Neutrophil (primary cell): ENCODE data around the gene ENTHD1.

ENCODE experiments used
- H3K27ac ChIP-seq: fragments of 200-600 bp; sonication (generic); 2 replicates; pipeline ENCODE4 v1.5.1; 2016; ENCODE audit warnings: mild to moderate bottlenecking, moderate library complexity
- H3K27me3 ChIP-seq: fragments of 200-600 bp; sonication (generic); 2 replicates; pipeline ENCODE4 v1.6.0; 2016; ENCODE audit warnings: mild to moderate bottlenecking
- H3K36me3 ChIP-seq: fragments of 200-600 bp; sonication (generic); 2 replicates; pipeline ENCODE4 v1.5.1; 2017
- H3K4me1 ChIP-seq, 2 experiments: fragments of 200-600 bp in 1 of 2; sonication (generic) in 1 of 2; 1 replicate in 1 of 2; 2 replicates in 1 of 2; pipeline versions ENCODE4 v1.5.1 to v1.6.1; 2013 to 2016; ENCODE audit warnings: low read depth in 1 of 2, low read length in 1 of 2, mild to moderate bottlenecking in 1 of 2, moderate library complexity in 1 of 2; ENCODE audit not compliant: control insufficient read depth in 1 of 2, insufficient read depth in 1 of 2
- H3K4me3 ChIP-seq, 2 experiments: fragments of 200-600 bp in 1 of 2; sonication (generic) in 1 of 2; 1 replicate in 1 of 2; 2 replicates in 1 of 2; pipeline ENCODE4 v1.5.1; 2013 to 2016; ENCODE audit warnings: low read depth in 1 of 2, low read length in 1 of 2, mild to moderate bottlenecking in 1 of 2, moderate library complexity in 1 of 2
- H3K9me3 ChIP-seq: fragments of 200-600 bp; sonication (generic); 2 replicates; pipeline ENCODE4 v1.5.1; 2016
- TF ChIP-seq, protein P1 (sequence below): fragments of 200-600 bp; sonication (generic); IDR thresholded peaks from 2 replicates; pipeline ENCODE4 v1.5.1; 2016; ENCODE audit warnings: antibody characterized with exemption

ENTHD1 gene

DNA sequence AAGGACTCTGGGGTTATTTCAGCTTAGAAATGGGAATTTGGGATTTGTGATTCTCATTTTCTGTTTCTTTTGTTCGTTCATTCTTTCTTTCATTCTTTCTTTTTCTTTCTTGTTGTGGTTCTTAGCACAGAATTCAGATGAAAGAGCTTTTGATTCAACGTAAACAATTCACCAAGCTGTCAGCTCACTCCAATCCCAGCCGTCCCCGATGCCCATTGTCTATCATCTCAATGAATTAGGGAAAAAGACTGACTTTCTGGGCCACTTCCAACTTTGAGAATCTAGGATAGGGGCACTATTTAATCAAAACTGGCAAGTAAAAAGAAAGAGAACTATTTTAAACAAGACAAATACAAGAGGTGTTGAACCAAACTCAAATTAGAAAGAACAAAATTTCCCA is 41.6 kb upstream of the ENTHD1 start:
- H3K36me3 ChIP-seq = no peaks in the 10 kb centered on the region
- no peak overlapping the region for H3K4me3 ChIP-seq
- TF ChIP-seq, protein P1, sequence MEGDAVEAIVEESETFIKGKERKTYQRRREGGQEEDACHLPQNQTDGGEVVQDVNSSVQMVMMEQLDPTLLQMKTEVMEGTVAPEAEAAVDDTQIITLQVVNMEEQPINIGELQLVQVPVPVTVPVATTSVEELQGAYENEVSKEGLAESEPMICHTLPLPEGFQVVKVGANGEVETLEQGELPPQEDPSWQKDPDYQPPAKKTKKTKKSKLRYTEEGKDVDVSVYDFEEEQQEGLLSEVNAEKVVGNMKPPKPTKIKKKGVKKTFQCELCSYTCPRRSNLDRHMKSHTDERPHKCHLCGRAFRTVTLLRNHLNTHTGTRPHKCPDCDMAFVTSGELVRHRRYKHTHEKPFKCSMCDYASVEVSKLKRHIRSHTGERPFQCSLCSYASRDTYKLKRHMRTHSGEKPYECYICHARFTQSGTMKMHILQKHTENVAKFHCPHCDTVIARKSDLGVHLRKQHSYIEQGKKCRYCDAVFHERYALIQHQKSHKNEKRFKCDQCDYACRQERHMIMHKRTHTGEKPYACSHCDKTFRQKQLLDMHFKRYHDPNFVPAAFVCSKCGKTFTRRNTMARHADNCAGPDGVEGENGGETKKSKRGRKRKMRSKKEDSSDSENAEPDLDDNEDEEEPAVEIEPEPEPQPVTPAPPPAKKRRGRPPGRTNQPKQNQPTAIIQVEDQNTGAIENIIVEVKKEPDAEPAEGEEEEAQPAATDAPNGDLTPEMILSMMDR = no peak
- H3K27me3 ChIP-seq = peaks cover 14% of the 10 kb centered on the region
- no peaks in the 10 kb centered on the region for H3K9me3 ChIP-seq
- H3K4me1 ChIP-seq = peaks cover 32 to 44% of the 10 kb centered on the region in 2 experiments
- H3K27ac ChIP-seq = no peak overlapping the region

DNA sequence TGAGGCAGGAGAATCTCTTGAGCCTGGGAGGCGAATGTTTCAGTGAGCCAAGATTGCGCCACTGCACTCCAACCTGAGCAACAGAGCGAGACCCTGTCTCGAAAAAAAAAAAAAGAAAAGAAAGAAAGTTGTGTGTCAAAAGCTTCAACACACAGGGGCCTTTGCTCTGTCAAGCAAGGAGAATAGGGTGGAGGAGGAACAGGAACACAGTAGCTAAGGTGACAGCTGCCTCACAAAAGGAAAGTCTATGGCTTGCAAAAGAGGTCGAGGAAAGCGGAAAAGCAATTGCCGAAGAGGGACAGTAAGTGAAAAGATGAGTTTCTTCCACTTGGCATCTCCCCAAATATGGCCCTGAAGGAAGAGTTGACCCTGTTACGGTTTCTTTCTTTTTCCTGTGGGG is 40.2 kb upstream of the ENTHD1 start:
- peak overlapping the region; percentile 53 for H3K27ac ChIP-seq
- peaks cover 43 to 58% of the 10 kb centered on the region in 2 experiments for H3K4me1 ChIP-seq
- H3K9me3 ChIP-seq = no peaks in the 10 kb centered on the region
- H3K27me3 ChIP-seq = peaks cover 14% of the 10 kb centered on the region
- H3K4me3 ChIP-seq = no peak overlapping the region
- TF ChIP-seq, protein P1 = no peak
- no peaks in the 10 kb centered on the region for H3K36me3 ChIP-seq

DNA sequence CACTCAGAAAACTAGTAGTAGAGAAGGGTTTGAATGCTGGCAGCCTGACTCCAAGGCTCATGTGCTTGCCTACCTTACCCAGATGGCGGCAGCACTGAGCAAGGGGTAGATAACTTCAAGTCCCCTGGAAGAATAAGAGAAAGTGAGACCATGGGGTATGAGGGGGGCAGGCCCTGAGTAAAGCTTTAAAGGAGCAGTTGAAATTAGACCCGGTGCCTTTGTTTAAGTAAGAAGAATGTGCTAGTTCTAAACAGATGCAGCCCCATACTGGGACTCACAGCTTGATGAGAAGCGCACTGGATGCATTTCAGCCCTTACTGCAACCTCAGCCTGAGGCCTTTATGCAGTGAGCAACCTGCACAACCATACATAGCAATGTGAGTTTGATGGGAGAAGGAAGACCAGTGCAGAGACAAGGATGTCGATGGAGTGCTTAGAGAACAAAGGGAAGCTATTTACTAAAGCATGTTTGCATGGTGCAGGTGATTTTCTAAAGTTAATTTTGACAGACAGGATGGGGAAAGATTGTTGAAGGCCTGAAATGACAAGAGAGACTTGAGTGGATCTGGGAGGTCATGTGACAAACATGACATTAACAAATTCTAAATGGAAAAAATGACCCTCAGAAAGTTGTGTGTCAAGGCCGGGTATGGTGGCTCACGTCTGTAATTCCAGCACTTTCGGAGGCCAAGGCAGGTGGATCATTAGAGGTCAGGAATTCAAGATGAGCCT is 39.5 kb upstream of the ENTHD1 start:
- TF ChIP-seq, protein P1 = peak; percentile 42
- Histone ChIP-seq H3K4me1 (peaks cover 49 to 64% of the 10 kb centered on the region in 2 experiments), H3K4me3 (no peak overlapping the region), H3K36me3 (no peaks in the 10 kb centered on the region), H3K27me3 (peaks cover 14% of the 10 kb centered on the region), H3K27ac (peak overlapping the region; percentile 53), H3K9me3 (no peaks in the 10 kb centered on the region)

DNA sequence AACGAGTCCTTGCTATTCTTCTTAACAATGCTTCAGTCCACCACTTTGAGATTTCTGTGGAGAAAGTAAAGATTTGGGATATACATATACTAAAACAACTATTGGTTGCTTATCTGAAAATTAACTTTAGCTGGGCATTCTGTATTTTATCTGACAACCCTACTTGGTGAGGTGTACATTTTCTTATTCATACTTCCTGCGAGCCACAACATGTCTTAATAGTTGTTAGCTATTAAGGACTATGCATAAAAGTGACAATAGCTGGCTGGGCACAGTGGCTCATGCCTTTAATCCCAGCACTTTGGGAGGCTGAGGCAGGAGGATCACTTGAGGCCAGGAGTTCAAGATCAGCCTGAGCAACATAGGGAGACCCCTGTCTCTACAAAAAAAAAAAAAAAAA is 38.6 kb upstream of the ENTHD1 start:
- H3K4me1 ChIP-seq = peaks cover 50 to 64% of the 10 kb centered on the region in 2 experiments
- H3K4me3 ChIP-seq = no peak overlapping the region
- TF ChIP-seq, protein P1 = no peak

DNA sequence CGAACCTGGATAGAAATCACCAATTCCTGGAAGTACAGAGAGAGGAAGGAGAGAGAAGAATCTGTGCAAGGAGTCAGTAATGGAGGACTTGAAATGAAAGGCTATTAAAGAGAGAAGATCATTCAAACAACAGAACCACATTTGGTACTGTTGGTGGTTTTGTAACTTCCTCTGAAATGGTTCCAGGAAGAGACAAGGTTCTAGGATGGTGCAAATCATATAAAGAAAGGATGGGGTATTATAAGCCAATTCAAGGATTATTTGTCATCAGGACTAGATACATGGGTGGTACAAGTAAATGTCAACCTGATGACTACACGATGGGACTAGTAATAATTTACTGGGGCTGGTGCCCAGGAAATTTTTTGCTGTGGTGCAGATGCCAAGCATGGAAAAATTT is 37.7 kb upstream of the ENTHD1 start:
- no peak overlapping the region for H3K27ac ChIP-seq
- no peak overlapping the region for H3K4me3 ChIP-seq
- H3K4me1 ChIP-seq = peaks cover 56 to 64% of the 10 kb centered on the region in 2 experiments
- H3K27me3 ChIP-seq = peaks cover 2% of the 10 kb centered on the region
- no peaks in the 10 kb centered on the region for H3K36me3 ChIP-seq
- H3K9me3 ChIP-seq = no peaks in the 10 kb centered on the region
- TF ChIP-seq, protein P1 = no peak

More for the DNA sequence above, 38.6 kb upstream of the ENTHD1 start:
- Histone ChIP-seq H3K9me3 (no peaks in the 10 kb centered on the region), H3K27ac (no peak overlapping the region), H3K36me3 (no peaks in the 10 kb centered on the region), H3K27me3 (peaks cover 9% of the 10 kb centered on the region)
